Activated naive CD8-positive, alpha-beta T cell treated with anti-CD3 and anti-CD28 coated beads, Interleukin-2, amount 50 U/mL, for 16 hours (primary cell): ENCODE data around the gene KLK8.

Experiments used
- DNase-seq: peaks from one replicate; pipeline ENCODE4 v3.0.0-alpha.2; 2020; ENCODE audit warnings: low read depth, low spot score

The KLK8 gene

GRCh38 chr19:51001515-51001914 is at the start of gene KLK8:
Gene KLK8 (minus strand): TSS chr19:51001604. CDS start chr19:51001167, 437 bp downstream.
- no peak for DNase-seq

- DNase-seq: no peak
Observed at GRCh38 chr19:51047031-51047335, 45.6 kb upstream of the KLK8 start.

DNA sequence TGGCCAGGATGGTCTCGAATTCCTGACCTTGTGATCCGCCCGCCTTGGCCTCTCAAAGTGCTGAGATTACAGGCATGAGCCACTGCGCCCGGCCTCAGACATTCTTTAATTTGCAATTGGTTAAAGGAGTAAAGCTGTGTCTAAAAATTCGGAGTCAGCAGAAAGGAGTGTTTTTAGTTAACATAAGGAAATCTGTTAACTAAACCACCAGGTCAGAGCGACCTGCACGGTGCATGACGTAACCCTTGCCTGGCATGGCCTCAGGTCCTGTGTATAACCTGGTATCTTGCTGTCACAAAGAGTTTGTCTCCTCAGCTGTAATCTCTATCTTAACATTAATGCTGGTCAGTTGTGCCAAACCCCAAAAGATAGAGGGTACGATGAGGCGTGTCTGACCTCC is 42.9 kb upstream of the KLK8 start:
- no peak for DNase-seq

GRCh38 chr19:51043497-51043896 is 42.1 kb upstream of the KLK8 start:
- no peak for DNase-seq

- no peak for DNase-seq
Observed at GRCh38 chr19:51040151-51040550, 38.7 kb upstream of the KLK8 start.

DNA sequence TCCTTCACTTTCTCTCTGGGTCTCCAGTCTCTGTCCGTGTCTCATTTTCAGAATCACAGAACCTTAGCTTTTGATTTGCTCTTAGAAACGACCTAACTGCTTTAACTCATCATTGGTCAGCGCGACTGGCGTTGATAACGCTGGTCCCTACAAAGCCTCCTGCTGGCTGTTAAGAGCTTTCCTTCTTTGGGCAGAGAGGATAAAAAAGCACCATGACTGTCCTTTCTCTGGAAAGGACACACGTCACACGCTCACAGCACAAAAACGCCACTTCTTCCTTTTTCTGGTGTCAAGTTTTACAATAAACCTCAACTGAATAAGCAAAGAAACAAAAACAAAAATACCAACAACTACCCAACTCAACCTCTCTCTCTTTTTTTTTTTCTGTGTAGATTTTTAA is 35.1 kb upstream of the KLK8 start:
- no peak for DNase-seq

DNA sequence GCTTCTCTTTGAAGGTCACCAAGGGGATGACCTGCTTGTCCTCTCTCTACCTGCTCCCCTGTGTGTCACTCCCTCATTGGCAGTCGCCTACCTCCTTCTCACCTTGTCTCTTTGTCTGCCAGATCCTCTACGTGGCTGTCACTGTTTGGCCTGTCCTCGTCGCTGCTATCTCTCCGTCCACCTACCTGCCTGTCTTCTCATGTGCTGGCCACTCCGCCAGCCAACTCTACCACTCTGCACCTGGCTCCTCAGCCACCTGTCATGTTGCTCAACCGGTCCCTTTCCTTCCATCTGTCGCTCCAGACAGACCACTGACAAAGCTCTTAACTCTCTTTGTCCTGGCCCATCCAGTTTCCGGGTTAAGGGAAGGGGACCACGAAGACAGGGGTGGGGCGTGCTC is 33.3 kb upstream of the KLK8 start, which contains the start of gene KLK12:
Gene KLK12 (minus strand): TSS at position 299 of the 400 bp plus-strand sequence. CDS start 381 bp downstream, outside the sequence.
- DNase-seq: no peak

DNA sequence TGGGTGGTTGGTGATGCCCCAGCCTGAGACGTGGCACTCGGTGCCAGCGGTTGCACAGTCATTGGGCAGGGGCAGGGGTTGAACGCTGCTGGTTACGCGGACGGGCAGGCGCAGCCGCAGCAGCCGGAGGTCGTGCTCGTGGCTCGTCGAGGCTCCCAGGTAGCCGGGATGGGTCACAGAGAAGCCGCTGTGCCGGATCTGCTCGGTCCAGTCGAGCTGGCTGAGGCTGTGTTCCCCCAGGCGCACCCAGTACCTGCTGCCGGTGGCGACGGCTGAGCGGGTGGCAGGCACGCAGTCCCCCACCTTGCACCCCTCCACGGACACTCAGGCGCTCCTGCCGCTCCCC is 30.4 kb upstream of the KLK8 start:
- no peak for DNase-seq

- no peak for DNase-seq
Observed at GRCh38 chr19:51031220-51031879, 29.9 kb upstream of the KLK8 start.

GRCh38 chr19:51030631-51031030 is 29.2 kb upstream of the KLK8 start:
- no peak for DNase-seq

- no peak for DNase-seq
Observed at GRCh38 chr19:51029718-51030117, 28.3 kb upstream of the KLK8 start.

- no peak for DNase-seq
Observed at GRCh38 chr19:51027873-51028272, 26.5 kb upstream of the KLK8 start.

GRCh38 chr19:51027126-51027806 is 25.9 kb upstream of the KLK8 start:
- no peak for DNase-seq

DNA sequence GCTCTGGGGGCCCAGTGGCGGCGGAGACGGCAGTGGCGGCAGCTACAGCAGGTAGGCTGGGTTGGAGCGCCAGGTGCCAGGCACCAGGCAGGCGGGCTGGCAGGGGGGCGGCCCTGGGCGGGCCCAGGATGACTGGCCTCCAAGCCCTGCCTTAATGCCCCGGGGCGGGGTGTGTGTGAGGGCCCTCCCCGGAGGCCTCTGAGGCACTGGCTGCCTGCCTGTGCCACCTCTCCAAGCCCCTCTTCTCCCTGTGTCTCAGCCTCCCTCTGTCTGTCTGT is 25.1 kb upstream of the KLK8 start, which contains the start of gene KLK11:
Gene KLK11 (minus strand): TSS at position 63 of the 278 bp plus-strand sequence. CDS start 985 bp downstream, outside the sequence.
- DNase-seq: no peak

DNA sequence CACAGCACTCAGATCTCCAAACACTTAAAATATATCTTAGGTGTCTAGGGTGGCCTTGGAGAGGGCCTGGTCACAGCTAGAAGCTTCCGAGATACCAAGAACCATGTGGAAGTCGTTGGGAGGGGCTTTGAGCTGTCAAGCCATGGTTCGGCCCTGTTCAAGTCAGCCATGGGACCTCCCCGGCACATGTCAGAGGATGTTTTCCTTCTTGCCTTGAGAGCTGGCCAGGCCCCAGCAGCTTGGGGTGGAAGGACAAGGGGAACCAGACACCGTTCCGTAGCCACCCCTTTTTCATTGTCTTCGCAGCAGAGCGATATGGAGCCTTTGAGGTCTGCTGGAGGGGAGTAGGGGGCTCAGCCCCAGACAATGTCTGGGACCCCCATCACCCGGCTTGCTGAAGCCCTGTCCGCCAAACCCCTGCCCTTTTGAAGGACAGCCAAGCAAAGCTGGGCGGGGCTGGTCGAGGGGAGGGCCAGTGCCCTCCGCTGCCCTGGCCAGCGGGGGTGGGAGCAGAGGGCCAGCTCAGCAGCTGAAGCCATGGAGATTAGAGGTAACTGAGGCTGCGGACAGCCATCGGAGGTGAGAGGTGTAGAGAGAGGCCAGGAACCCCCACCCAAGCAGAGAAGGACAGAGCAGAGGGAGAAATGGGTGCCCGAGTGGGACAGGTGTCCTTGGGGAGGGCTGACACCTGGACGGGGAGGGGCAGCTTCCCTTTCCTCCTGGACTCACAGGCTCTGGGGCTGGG is 24.6 kb upstream of the KLK8 start:
- no peak for DNase-seq

DNA sequence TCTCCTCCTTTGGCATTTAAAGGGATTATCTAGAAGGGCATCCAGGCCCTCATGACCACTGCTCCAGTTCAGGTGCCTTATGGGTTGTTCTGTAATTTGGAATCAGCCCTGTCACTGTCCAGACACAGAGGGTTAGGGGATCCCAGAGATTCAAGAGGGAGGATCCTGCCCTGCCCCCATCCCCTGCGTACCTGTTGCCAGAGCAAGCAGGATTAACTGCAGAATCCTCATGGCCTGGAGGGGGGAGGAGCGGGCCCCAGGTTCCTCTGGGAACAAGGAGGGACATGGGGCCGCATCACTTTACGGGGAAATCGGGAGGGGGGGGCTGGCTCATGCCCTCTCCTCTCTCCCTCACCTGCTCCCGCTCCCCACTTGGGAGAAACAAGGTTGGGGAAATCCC is 24.0 kb upstream of the KLK8 start:
- DNase-seq: no peak

- DNase-seq: no peak
Observed at GRCh38 chr19:51024924-51025323, 23.5 kb upstream of the KLK8 start.

DNA sequence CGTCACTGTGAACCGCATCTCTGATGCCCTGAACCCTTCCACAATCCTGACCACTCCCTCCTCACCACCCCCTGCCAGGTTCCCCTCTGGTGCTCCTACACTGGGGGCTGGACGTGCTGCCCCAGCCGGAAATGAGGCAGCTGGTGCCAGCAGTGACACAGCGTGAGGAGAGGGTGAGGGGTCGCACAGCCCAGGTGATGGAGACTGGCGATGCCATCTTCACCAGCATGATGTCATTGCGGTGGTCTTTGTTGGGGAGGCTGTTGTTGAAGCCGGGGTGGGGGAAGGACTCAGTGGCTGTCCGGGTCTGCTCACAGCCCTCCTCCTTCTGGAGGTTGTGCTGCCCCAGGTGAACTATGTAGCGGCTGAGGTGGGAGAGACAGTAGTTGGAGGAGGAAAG is 22.5 kb upstream of the KLK8 start:
- DNase-seq: no peak

DNA sequence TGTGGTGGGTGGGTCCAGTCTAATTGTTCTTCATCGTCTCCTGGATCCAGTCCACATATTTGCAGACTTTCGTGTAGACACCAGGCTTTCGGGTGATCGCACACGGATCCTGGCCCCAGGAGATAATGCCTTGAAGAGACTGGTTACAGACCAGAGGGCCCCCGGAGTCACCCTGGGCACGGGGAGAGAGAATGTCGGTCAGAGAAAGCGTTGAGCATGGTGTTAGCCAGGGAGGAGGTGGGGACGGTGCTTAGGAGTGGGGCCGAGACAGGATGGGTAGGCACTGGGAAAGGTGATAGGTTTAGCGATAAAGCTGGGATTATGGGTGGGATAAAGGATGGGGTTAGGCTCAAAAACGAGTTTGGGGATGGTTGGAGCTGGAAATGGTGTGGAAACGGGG is 21.1 kb upstream of the KLK8 start:
- no peak for DNase-seq

- no peak for DNase-seq
Observed at GRCh38 chr19:51020988-51021651, 19.7 kb upstream of the KLK8 start.

DNA sequence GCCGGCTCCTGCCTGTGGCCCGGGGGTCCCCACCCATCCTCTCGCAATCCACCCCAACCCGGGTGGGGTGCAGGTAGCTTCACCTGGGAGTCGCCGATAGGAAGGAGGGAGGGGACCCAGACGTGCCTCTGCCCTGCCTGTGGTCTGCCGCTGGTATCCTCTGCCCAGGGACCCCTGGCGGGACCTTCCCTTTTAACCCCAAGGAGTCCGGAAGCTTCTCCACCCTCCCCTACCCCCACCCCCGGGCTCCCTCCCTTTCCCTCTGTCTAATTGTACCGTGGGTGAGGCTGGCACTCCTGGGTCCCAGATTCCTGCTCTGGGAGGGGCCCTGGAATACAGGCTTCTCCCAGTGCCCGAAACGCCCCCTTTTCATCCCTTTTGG is 18.1 kb upstream of the KLK8 start, which contains the start of gene KLK10:
Gene KLK10 (minus strand): TSS at position 166 of the 382 bp plus-strand sequence. CDS start 579 bp downstream, outside the sequence.
- DNase-seq: no peak

DNA sequence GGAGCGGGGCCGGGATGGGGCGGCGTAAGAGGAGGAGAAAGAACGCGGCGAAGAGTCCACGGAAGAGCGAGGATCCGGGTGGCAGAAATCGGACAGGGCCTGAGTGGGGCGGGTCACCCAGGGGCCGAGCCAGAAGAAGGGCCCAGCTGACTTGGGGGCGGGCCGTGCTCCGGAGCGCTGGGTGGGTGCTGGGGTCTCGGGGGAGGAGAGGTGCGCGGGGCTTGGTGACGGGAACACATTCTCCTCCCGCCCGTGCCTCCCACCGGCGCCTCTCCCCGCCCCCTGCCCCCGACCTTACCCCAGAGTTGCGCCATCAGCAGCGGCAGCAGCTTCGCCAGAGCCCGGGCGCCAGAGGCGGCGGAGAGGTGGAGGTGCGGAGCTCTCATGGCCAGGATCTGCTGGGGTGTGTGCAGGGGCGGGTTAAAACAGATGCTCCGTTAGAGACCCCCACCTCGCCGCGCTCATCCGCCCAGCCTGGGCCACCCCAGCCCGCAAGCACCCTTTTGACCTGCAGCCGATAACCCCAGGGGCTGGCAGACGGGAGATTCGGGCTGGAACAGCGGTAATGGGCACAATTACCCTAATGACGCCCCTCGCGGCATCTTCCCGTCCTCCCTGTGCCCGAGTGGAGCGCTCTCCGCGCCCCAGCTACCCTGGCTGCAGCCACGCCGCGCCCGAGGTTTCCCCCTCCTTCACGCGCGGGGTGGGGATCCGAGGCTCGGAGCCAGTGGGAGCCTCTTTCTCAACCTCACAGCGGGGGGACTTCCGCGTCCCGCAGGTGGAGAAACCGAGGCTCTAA is 17.5 kb upstream of the KLK8 start:
- DNase-seq: no peak
